Measurements from ENCODE around the gene NAP1L2. TPM values are rescaled to one million over a fixed set of nuclear protein-coding genes. Genes with fewer than 3 reads are reported as not detected.

Gene NAP1L2
- total and polyA plus RNA-seq, 4 donors: 0.17 to 0.91 TPM; not detected in 2

DNA sequence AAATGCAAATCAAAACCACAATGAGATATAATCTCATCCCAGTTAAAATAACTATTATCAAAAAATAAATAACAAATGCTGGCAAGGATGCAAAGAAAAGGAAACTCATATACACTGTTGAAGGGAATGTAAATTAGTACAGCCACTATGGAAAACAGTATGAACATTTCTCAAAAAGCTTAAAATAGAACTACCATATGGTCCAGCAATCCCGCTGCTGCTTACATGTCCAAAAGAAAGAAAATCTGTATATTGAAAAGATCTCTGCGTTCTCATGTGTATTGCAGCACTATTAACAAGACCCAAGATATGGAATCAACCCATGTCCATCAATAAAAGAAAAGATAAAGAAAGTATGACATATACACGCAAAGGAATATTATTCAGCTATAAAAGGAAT is 3.0 kb upstream of the NAP1L2 start:
- Histone ChIP-seq H3K4me3 (ENCODE audit: low read depth in 1 of 3, low read length in 3 of 3) (no peak overlapping the region), H3K9me3 (ENCODE audit: control insufficient read depth in 4 of 4, low read length in 3 of 4) (peaks cover 0 to 3% (median 0%) of the 10 kb centered on the region in 4 donors), H3K27me3 (ENCODE audit: control insufficient read depth in 4 of 4, insufficient read depth in 4 of 4, low read length in 3 of 4) (peaks cover 0 to 2% (median 0%) of the 10 kb centered on the region in 4 donors), H3K4me1 (ENCODE audit: control insufficient read depth in 4 of 4, insufficient read depth in 4 of 4, low read length in 3 of 4) (peaks cover 0 to 3% (median 0%) of the 10 kb centered on the region in 4 donors), H3K27ac (ENCODE audit: low read depth in 1 of 2, low read length in 2 of 2) (no peak overlapping the region), H3K36me3 (ENCODE audit: control insufficient read depth in 4 of 4, insufficient read depth in 3 of 4, low read depth in 1 of 4, low read length in 3 of 4) (no peaks in the 10 kb centered on the region), H3K9ac (ENCODE audit: low read depth in 1 of 2, low read length in 2 of 2) (no peak overlapping the region)
- DNase-seq (ENCODE audit: low spot score): no peak
- WGBS: 74% methylated on average over 3 of the region's 3 CpGs
- TF ChIP-seq FOXA2 (IDR thresholded peaks at IDR 0.05) (no peak), SP1 (IDR thresholded peaks at IDR 0.05) (no peak), RAD21 (IDR thresholded peaks at IDR 0.05) (no peak), JUND (IDR thresholded peaks at IDR 0.05) (no peak), HNF4A (conservative IDR thresholded peaks at IDR 0.05) (no peak), RXRA (IDR thresholded peaks at IDR 0.05) (no peak), EGR1 (IDR thresholded peaks at IDR 0.05; ENCODE audit: low read depth in 2 of 2) (no peak), YY1 (IDR thresholded peaks at IDR 0.05) (no peak), NR2F2 (IDR thresholded peaks at IDR 0.05) (no peak), FOXA1 (IDR thresholded peaks at IDR 0.05) (no peak), HNF4G (IDR thresholded peaks at IDR 0.05) (no peak)
- TF ChIP-seq, protein P1, sequence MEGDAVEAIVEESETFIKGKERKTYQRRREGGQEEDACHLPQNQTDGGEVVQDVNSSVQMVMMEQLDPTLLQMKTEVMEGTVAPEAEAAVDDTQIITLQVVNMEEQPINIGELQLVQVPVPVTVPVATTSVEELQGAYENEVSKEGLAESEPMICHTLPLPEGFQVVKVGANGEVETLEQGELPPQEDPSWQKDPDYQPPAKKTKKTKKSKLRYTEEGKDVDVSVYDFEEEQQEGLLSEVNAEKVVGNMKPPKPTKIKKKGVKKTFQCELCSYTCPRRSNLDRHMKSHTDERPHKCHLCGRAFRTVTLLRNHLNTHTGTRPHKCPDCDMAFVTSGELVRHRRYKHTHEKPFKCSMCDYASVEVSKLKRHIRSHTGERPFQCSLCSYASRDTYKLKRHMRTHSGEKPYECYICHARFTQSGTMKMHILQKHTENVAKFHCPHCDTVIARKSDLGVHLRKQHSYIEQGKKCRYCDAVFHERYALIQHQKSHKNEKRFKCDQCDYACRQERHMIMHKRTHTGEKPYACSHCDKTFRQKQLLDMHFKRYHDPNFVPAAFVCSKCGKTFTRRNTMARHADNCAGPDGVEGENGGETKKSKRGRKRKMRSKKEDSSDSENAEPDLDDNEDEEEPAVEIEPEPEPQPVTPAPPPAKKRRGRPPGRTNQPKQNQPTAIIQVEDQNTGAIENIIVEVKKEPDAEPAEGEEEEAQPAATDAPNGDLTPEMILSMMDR (IDR thresholded peaks at IDR 0.05; ENCODE audit: low read depth, low read length, missing input control): no peak
- TF ChIP-seq, protein P2, sequence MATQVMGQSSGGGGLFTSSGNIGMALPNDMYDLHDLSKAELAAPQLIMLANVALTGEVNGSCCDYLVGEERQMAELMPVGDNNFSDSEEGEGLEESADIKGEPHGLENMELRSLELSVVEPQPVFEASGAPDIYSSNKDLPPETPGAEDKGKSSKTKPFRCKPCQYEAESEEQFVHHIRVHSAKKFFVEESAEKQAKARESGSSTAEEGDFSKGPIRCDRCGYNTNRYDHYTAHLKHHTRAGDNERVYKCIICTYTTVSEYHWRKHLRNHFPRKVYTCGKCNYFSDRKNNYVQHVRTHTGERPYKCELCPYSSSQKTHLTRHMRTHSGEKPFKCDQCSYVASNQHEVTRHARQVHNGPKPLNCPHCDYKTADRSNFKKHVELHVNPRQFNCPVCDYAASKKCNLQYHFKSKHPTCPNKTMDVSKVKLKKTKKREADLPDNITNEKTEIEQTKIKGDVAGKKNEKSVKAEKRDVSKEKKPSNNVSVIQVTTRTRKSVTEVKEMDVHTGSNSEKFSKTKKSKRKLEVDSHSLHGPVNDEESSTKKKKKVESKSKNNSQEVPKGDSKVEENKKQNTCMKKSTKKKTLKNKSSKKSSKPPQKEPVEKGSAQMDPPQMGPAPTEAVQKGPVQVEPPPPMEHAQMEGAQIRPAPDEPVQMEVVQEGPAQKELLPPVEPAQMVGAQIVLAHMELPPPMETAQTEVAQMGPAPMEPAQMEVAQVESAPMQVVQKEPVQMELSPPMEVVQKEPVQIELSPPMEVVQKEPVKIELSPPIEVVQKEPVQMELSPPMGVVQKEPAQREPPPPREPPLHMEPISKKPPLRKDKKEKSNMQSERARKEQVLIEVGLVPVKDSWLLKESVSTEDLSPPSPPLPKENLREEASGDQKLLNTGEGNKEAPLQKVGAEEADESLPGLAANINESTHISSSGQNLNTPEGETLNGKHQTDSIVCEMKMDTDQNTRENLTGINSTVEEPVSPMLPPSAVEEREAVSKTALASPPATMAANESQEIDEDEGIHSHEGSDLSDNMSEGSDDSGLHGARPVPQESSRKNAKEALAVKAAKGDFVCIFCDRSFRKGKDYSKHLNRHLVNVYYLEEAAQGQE (IDR thresholded peaks at IDR 0.05): no peak
- TF ChIP-seq, protein P3, sequence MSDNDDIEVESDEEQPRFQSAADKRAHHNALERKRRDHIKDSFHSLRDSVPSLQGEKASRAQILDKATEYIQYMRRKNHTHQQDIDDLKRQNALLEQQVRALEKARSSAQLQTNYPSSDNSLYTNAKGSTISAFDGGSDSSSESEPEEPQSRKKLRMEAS (IDR thresholded peaks at IDR 0.05): no peak
- TF ChIP-seq, protein P4, sequence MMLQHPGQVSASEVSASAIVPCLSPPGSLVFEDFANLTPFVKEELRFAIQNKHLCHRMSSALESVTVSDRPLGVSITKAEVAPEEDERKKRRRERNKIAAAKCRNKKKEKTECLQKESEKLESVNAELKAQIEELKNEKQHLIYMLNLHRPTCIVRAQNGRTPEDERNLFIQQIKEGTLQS (IDR thresholded peaks at IDR 0.05): no peak

DNA sequence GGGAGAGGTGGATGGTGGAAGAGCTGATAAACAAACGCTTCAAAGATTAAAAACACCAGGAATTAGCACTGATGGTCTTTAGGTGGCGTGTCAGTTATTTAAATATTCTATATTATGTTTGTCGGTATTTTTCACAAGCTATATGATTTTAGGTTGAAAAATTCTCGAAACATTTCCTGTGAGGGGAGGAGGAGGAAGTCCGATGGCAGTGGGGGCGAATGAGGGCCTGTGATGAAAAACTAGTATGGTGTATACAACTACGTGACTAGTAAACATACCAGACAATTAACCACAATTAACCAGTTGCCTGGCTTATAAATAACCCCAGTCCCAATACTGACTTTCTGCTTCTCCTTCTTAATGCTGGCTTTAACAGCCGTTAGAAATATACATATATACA is 595 bp upstream of the NAP1L2 start:
- Histone ChIP-seq H3K9ac (ENCODE audit: low read depth in 1 of 2, low read length in 2 of 2) (no peak overlapping the region), H3K27me3 (ENCODE audit: control insufficient read depth in 4 of 4, insufficient read depth in 4 of 4, low read length in 3 of 4) (peaks cover 0 to 2% (median 0%) of the 10 kb centered on the region in 4 donors), H3K9me3 (ENCODE audit: control insufficient read depth in 4 of 4, low read length in 3 of 4) (peaks cover 0 to 3% (median 0%) of the 10 kb centered on the region in 4 donors), H3K27ac (ENCODE audit: low read depth in 1 of 2, low read length in 2 of 2) (no peak overlapping the region), H3K4me3 (ENCODE audit: low read depth in 1 of 3, low read length in 3 of 3) (peak overlapping the region in 2 of 3 donors; percentile 50 to 69), H3K4me1 (ENCODE audit: control insufficient read depth in 4 of 4, insufficient read depth in 4 of 4, low read length in 3 of 4) (peaks cover 0 to 3% (median 0%) of the 10 kb centered on the region in 4 donors), H3K36me3 (ENCODE audit: control insufficient read depth in 4 of 4, insufficient read depth in 3 of 4, low read depth in 1 of 4, low read length in 3 of 4) (no peaks in the 10 kb centered on the region)
- 33% methylated on average over 8 of the region's 8 CpGs for WGBS
- DNase-seq (ENCODE audit: low spot score): no peak
- TF ChIP-seq FOXA2 (IDR thresholded peaks at IDR 0.05) (no peak), GABPA (IDR thresholded peaks at IDR 0.05 in 1 of 2, conservative IDR thresholded peaks at IDR 0.05 in 1 of 2) (no peak), FOXA1 (IDR thresholded peaks at IDR 0.05) (no peak), JUND (IDR thresholded peaks at IDR 0.05) (no peak), NR2F2 (IDR thresholded peaks at IDR 0.05) (no peak), YY1 (IDR thresholded peaks at IDR 0.05) (no peak), RAD21 (IDR thresholded peaks at IDR 0.05) (no peak), EGR1 (IDR thresholded peaks at IDR 0.05; ENCODE audit: low read depth in 2 of 2) (no peak)
- TF ChIP-seq, protein P5, sequence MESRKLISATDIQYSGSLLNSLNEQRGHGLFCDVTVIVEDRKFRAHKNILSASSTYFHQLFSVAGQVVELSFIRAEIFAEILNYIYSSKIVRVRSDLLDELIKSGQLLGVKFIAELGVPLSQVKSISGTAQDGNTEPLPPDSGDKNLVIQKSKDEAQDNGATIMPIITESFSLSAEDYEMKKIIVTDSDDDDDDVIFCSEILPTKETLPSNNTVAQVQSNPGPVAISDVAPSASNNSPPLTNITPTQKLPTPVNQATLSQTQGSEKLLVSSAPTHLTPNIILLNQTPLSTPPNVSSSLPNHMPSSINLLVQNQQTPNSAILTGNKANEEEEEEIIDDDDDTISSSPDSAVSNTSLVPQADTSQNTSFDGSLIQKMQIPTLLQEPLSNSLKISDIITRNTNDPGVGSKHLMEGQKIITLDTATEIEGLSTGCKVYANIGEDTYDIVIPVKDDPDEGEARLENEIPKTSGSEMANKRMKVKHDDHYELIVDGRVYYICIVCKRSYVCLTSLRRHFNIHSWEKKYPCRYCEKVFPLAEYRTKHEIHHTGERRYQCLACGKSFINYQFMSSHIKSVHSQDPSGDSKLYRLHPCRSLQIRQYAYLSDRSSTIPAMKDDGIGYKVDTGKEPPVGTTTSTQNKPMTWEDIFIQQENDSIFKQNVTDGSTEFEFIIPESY (IDR thresholded peaks at IDR 0.05): no peak
- TF ChIP-seq, protein P3 (IDR thresholded peaks at IDR 0.05): no peak
- TF ChIP-seq, protein P1 (IDR thresholded peaks at IDR 0.05; ENCODE audit: low read depth, low read length, missing input control): no peak
